ENCODE results near the gene PLCXD1.
"Not testable (repeated sequence)": the region's sequence is repeated elsewhere in the genome, so short reads cannot be mapped to it uniquely, and the experiment has no call there.

- TF ChIP-seq, protein P1, sequence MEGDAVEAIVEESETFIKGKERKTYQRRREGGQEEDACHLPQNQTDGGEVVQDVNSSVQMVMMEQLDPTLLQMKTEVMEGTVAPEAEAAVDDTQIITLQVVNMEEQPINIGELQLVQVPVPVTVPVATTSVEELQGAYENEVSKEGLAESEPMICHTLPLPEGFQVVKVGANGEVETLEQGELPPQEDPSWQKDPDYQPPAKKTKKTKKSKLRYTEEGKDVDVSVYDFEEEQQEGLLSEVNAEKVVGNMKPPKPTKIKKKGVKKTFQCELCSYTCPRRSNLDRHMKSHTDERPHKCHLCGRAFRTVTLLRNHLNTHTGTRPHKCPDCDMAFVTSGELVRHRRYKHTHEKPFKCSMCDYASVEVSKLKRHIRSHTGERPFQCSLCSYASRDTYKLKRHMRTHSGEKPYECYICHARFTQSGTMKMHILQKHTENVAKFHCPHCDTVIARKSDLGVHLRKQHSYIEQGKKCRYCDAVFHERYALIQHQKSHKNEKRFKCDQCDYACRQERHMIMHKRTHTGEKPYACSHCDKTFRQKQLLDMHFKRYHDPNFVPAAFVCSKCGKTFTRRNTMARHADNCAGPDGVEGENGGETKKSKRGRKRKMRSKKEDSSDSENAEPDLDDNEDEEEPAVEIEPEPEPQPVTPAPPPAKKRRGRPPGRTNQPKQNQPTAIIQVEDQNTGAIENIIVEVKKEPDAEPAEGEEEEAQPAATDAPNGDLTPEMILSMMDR (IDR thresholded peaks at IDR 0.05), result not testable (repeated sequence)
- not testable (repeated sequence) for TF ChIP-seq POLR2A (IDR thresholded peaks at IDR 0.05)
These were observed 1.2 kb upstream of the PLCXD1 start for GRCh38 chrX:279757-280604.
